Endothelial cell (in vitro differentiated cells): ENCODE measurements around the gene IL20. TPM values are rescaled to one million over a fixed set of nuclear protein-coding genes. Genes with fewer than 3 reads are reported as not detected.

Experiments used
- DNase-seq: peaks from one replicate; pipeline ENCODE4 v3.0.0; 2021; ENCODE audit warnings: low spot score
- H3K27ac Mint-ChIP-seq: one replicate; pipeline ENCODE4 v1.8.0; 2021; ENCODE audit warnings: mixed read lengths, inconsistent platforms; ENCODE audit not compliant: unreplicated experiment
- H3K27me3 Mint-ChIP-seq: one replicate; pipeline ENCODE4 v1.8.0; 2021; ENCODE audit warnings: mild to moderate bottlenecking, moderate library complexity, mixed read lengths, inconsistent platforms; ENCODE audit not compliant: unreplicated experiment
- H3K36me3 Mint-ChIP-seq: one replicate; pipeline ENCODE4 v1.8.0; 2021; ENCODE audit warnings: mild to moderate bottlenecking, low read depth, mixed read lengths, inconsistent platforms; ENCODE audit not compliant: unreplicated experiment
- H3K4me1 Mint-ChIP-seq: one replicate; pipeline ENCODE4 v1.8.0; 2021; ENCODE audit warnings: mild to moderate bottlenecking, mixed read lengths, inconsistent platforms; ENCODE audit not compliant: unreplicated experiment
- H3K4me3 Mint-ChIP-seq: one replicate; pipeline ENCODE4 v1.8.0; 2021; ENCODE audit warnings: mild to moderate bottlenecking, mixed read lengths, inconsistent platforms; ENCODE audit not compliant: unreplicated experiment
- H3K9me3 Mint-ChIP-seq: one replicate; pipeline ENCODE4 v1.8.0; 2021; ENCODE audit warnings: mixed read lengths, inconsistent platforms; ENCODE audit not compliant: unreplicated experiment
- CTCF ChIP-seq: fragments of 200-600 bp; sonication (generic); IDR thresholded peaks from one replicate; pipeline ENCODE4 v1.5.0; 2021; ENCODE audit warnings: antibody characterized with exemption; ENCODE audit not compliant: unreplicated experiment
- total RNA-seq: library from RNA; stranded (reverse); fragmentation: NEBNext Ultra II Directional; extraction: Animal tissue kit (Norgen Biotek cat#: 25700); gene quantifications from one replicate; pipeline ENCODE4 v1.2.1, GENCODE V29; 2021; ENCODE audit not compliant: unreplicated experiment

IL20 gene
- total RNA-seq, 1 donor from 2014 or later = not detected

- H3K9me3 Mint-ChIP-seq = no peaks in the 10 kb centered on the region
- DNase-seq = no peak
Measured at GRCh38 chr1:206839857-206840256, 25.6 kb upstream of the IL20 start.

GRCh38 chr1:206841609-206842323 is 23.7 kb upstream of the IL20 start:
- DNase-seq = no peak
- no peaks in the 10 kb centered on the region for H3K36me3 Mint-ChIP-seq
- no peak for TF ChIP-seq CTCF
- H3K4me1 Mint-ChIP-seq = peaks cover 6% of the 10 kb centered on the region
- H3K9me3 Mint-ChIP-seq = no peaks in the 10 kb centered on the region
- H3K27me3 Mint-ChIP-seq = no peaks in the 10 kb centered on the region
- no peak overlapping the region for H3K27ac Mint-ChIP-seq
- H3K4me3 Mint-ChIP-seq = no peak overlapping the region

More at GRCh38 chr1:206839857-206840256, 25.6 kb upstream of the IL20 start:
- Mint-ChIP-seq H3K27me3 (no peaks in the 10 kb centered on the region), H3K4me1 (peaks cover 6% of the 10 kb centered on the region), H3K4me3 (no peak overlapping the region), H3K36me3 (no peaks in the 10 kb centered on the region), H3K27ac (no peak overlapping the region)
- TF ChIP-seq CTCF = no peak

GRCh38 chr1:206842854-206843253 is 22.6 kb upstream of the IL20 start:
- no peak for DNase-seq
- Mint-ChIP-seq H3K27me3 (no peaks in the 10 kb centered on the region), H3K27ac (no peak overlapping the region), H3K4me1 (peaks cover 4% of the 10 kb centered on the region), H3K4me3 (no peak overlapping the region), H3K9me3 (no peaks in the 10 kb centered on the region), H3K36me3 (no peaks in the 10 kb centered on the region)
- TF ChIP-seq CTCF = no peak

GRCh38 chr1:206843626-206844025 is 21.8 kb upstream of the IL20 start:
- no peak for DNase-seq
- no peak overlapping the region for H3K27ac Mint-ChIP-seq
- no peak overlapping the region for H3K4me3 Mint-ChIP-seq
- TF ChIP-seq CTCF = no peak
- H3K36me3 Mint-ChIP-seq = no peaks in the 10 kb centered on the region
- no peaks in the 10 kb centered on the region for H3K27me3 Mint-ChIP-seq
- no peaks in the 10 kb centered on the region for H3K9me3 Mint-ChIP-seq
- peaks cover 4% of the 10 kb centered on the region for H3K4me1 Mint-ChIP-seq

- Mint-ChIP-seq H3K4me1 (no peaks in the 10 kb centered on the region), H3K9me3 (no peaks in the 10 kb centered on the region), H3K27ac (no peak overlapping the region), H3K27me3 (no peaks in the 10 kb centered on the region), H3K4me3 (no peak overlapping the region), H3K36me3 (no peaks in the 10 kb centered on the region)
- no peak for TF ChIP-seq CTCF
- DNase-seq = no peak
Measured at GRCh38 chr1:206846487-206846886, 18.9 kb upstream of the IL20 start.
